GM19328 (cell line): ENCODE results near the gene CFAP221.
A peak's percentile ranks its signal among the peaks of the same experiment; 100 is the strongest.

Experiments
- ATAC-seq: cut with Tn5 transposase; IDR thresholded peaks from one replicate; pipeline ENCODE4 v1.9.1; 2021; ENCODE audit warnings: mild to moderate bottlenecking, moderate library complexity; ENCODE audit not compliant: unreplicated experiment

Gene CFAP221

GRCh38 chr2:119638685-119639554 lies 94.7 kb downstream of the CFAP221 start:
- ATAC-seq, result no peak

GRCh38 chr2:119641562-119642258 lies 97.5 kb downstream of the CFAP221 start:
- ATAC-seq, result peak; percentile 97

- no peak for ATAC-seq
Measured at GRCh38 chr2:119644186-119644585, 99.9 kb downstream of the CFAP221 start.

GRCh38 chr2:119645173-119645855 lies 101.1 kb downstream of the CFAP221 start:
- no peak for ATAC-seq

GRCh38 chr2:119646149-119646548 lies 101.9 kb downstream of the CFAP221 start:
- no peak for ATAC-seq

- peak; percentile 62 for ATAC-seq
Measured at GRCh38 chr2:119647440-119648169, 103.4 kb downstream of the CFAP221 start.

- no peak for ATAC-seq
Measured at GRCh38 chr2:119649364-119649917, 105.2 kb downstream of the CFAP221 start.

GRCh38 chr2:119650206-119650605 lies 106.0 kb downstream of the CFAP221 start:
- ATAC-seq, result no peak

GRCh38 chr2:119650846-119651370 lies 106.7 kb downstream of the CFAP221 start:
- no peak for ATAC-seq

GRCh38 chr2:119657466-119658145 lies 113.4 kb downstream of the CFAP221 start:
- no peak for ATAC-seq

GRCh38 chr2:119659601-119660342 lies 115.5 kb downstream of the CFAP221 start:
- no peak for ATAC-seq

- no peak for ATAC-seq
Measured at GRCh38 chr2:119660343-119660658, 116.1 kb downstream of the CFAP221 start.

GRCh38 chr2:119662297-119662696 lies 118.0 kb downstream of the CFAP221 start:
- ATAC-seq, result no peak

GRCh38 chr2:119668546-119668945 lies 124.3 kb downstream of the CFAP221 start:
- no peak for ATAC-seq

- ATAC-seq, result no peak
Measured at GRCh38 chr2:119671016-119671415, 126.8 kb downstream of the CFAP221 start.

GRCh38 chr2:119671752-119672151 lies 127.5 kb downstream of the CFAP221 start:
- no peak for ATAC-seq

GRCh38 chr2:119672161-119672862 lies 128.1 kb downstream of the CFAP221 start:
- no peak for ATAC-seq

- no peak for ATAC-seq
Measured at GRCh38 chr2:119673796-119674195, 129.5 kb downstream of the CFAP221 start.
